LoVo (cell line): Measurements from ENCODE around the gene CCAR1.
"Not testable (repeated sequence)": the region's sequence is repeated elsewhere in the genome, so short reads cannot be mapped to it uniquely, and the experiment has no call there.

Source experiments
- DNase-seq: peaks from one replicate; pipeline ENCODE4 v3.0.0-alpha.2; 2016; ENCODE audit warnings: low spot score

Gene CCAR1

DNA sequence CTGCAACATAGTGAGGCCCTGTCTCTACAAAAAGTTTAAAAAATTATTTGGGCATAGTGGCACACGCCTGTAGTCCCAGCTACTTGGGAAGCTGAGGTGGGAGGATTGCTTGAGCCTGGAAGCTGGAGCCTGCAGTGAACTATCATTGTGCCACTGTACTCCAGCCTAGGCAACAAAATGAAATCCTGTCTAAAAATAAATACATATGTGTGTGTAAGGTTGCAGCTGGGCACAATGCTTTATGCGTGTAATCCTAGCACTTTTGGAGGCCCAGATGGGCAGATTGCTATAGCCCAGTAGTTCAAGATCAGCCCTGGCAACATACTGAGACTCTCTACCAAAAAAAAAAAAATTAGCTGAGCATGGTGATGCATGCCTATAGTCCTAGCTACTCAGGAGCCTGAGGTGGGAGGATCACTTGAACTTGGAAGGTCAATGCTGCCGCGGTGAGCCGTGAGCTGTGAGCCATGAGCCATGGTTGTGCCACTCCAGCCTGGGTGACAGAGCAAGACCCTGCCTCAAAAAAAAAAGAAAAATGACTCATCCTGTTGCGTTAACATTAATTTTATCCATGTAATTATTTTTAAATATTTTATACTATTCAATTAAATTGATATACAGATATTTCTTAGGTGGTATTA is 38.3 kb downstream of the CCAR1 start:
- no peak for DNase-seq

GRCh38 chr10:68759967-68760366 is 38.9 kb downstream of the CCAR1 start:
- DNase-seq = no peak

GRCh38 chr10:68767407-68767806 is 46.4 kb downstream of the CCAR1 start:
- DNase-seq = not testable (repeated sequence)

DNA sequence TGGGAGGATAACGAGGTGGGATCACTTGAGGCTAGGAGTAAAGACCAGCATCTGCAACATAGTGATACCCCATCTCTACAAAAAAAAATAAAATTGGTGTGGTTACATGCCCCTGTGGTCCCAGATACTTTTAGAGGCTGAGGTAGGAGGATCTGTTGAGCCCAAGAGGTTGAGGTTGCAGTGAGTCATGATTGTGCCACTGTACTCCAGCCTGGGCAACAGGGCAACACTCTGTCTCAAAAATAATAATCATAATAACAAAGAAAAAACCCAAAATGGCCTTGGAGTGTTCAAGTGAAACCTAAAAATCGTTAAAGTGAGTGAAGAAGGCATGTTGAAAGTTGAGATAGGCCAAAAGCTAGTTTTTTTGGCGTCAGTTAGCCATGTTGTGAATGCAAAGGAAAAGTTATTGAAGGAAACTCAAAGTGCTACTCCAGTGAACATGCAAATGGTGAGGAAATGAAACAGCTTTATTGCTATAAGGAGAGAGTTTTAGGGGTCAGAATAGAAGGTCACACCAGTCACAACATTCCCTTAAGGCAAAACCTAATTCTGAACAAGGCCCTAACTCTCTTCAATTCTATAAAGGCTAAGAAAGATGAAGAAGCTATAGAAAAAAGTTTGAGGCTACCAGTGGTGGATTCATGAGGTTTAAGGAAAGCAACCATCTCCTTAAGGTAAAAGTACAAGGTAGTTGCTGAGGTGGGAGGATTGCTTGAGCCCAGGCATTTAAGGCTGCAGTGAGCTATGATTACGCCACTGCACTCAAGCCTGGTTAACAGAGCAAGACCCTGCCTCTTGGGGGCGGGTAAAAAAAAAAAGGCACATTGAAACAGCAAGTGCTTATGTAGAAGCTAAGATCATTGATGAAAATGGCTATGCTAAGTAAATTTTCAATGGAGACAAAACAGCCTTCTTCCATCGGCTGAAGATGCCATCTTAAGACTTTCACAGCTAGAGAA is 60.9 kb downstream of the CCAR1 start:
- DNase-seq = no peak

GRCh38 chr10:68784476-68784875 is 63.4 kb downstream of the CCAR1 start:
- DNase-seq = no peak

DNA sequence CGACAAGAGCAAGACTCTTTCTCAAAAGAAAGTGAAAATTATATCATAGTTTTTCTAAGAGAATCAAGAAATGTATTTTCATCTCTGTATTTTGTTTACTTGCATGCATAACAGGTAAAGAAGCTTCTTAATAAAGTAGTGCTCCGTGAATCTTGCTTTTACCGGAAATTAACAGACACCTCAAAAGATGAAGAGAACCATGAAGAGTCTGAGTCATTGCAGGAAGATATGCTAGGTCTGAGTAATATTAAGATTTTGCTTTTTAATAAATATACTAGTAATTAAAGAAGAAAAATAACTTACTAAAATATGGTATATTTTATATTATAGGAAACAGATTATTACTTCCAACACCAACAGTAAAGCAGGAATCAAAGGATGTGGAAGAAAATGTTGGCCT is 66.8 kb downstream of the CCAR1 start:
- DNase-seq = no peak

- no peak for DNase-seq
Measured at GRCh38 chr10:68790476-68790875, 69.4 kb downstream of the CCAR1 start.

DNA sequence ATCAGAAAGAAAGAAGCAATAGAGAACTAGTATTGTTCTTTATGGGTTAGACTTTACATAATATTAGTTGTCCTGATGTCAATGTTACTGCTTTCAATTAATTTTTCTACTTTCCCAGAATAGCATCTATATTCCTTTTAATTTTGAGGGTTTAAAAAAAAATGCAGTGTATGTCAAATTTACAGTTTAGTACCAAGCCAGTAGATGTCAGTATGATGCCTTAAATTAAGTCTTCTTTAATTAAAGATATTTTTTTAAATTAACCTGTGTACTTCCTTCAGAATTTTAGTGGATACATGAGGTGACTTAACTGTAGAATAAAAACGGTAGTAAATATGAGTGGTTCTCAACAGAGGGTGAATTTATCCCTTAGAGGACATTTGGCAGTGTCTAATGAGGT is 71.1 kb downstream of the CCAR1 start:
- no peak for DNase-seq

GRCh38 chr10:68795886-68796532 is 75.0 kb downstream of the CCAR1 start:
- no peak for DNase-seq

GRCh38 chr10:68796605-68797004 is 75.6 kb downstream of the CCAR1 start:
- no peak for DNase-seq

DNA sequence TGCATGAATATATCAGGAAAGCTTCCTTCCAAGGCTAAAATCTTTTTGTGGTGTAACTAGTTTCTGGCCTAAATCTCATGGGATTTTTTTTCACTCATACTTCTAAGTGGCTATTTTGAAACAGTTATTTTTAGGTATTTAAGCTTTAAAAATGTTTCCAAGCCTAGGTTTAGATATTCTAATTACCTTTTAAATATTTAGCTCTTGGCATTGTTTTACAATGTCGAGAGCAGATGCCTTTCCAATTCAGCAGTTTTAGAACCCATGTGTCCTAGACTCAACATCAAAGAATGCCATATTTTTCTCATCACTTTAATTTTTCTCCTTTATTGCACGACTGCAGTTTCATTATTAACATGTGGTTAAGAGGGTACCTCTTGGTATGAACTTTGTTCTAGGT is 79.2 kb downstream of the CCAR1 start:
- DNase-seq = no peak

DNA sequence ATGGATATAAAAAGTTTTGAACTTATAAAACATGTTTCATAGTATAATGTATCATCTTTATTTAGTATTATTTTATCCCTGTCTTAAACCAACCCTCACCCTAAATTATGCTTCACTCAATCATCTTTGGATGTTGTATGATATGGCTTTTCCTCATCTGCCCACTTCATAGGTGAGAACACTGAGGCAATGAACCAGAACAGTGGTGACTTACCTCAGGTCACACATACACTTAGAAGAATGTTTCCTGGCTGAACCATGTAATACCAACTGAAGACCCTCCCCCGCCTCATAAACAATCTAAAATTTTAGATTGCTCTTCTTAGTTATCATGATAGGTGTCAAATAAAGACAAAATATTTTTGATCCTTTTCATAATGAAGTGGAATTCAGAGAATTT is 83.7 kb downstream of the CCAR1 start:
- DNase-seq = no peak

GRCh38 chr10:68810830-68811229 is 89.8 kb downstream of the CCAR1 start:
- DNase-seq = not testable (repeated sequence)

DNA sequence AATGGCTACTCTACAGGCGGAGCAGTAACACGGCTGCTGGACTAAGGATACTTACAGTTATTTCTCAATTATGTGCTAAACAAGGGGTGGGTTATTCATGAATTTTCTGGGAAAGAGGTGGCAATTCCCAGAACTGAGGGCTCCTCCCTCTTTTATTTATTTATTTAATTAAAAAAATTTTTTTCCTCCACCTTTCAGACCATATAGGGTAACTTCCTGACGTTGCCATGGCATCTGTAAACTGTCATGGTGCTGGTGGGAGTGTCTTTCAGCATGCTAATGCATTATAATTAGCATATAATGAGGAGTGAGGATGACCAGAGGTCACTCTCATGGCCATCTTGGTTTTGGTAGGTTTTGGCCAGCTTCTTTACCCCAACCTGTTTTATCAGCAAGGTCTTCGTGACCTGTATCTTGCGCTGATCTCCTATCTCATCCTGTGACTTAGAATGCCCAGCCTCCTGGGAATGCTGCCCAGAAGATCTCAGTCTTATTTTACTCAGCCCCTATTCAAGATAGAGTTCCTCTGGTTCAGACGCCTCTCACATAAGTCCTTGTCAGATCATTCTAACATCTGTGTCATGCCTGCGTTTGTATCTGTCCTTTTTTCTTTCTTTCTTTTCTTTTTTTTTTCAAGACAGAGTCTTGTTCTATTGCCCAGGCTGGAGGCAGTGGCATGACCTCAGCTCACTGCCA is 90.4 kb downstream of the CCAR1 start:
- DNase-seq = no peak

DNA sequence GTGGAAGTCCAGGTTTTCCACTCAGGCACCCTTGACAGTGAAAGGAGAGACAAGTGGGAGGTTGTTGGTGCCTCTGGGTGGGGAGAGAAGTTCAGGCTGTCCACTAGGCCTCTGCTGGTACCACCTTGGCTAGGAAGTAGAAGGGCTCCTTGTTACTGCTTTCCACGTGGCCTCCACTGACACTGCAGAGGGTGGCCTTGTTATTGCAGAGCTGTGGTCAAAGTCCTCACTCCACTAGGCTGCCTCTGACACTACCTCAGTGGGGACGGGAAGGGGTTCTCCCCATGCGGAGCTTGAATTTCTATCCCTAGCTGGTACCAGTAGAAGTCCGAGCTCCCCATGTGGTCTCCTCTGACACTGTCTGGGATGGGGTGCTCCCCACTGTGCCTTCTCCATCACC is 91.4 kb downstream of the CCAR1 start:
- DNase-seq = no peak

DNA sequence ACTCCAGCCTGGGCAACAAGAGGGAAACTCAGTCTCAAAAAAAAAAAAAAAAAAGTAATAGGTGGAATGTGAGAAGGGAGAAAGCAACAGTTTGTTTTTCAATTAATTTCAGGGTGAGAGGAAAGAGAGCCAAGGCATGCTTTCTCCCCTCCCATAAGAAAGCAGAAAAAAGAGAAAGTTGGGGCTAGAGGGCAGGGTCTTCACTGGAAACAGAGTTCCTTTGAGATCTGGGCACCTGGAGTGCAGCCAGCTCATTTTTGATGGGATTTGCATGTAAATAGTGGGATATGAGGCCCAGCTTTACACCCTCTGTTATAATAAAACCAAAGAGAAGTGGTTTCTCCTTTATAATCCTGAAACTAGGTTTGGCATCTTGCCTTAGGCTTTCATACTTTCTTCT is 92.5 kb downstream of the CCAR1 start:
- no peak for DNase-seq

- DNase-seq = peak; percentile 66
Measured at GRCh38 chr10:68816796-68817412, 95.9 kb downstream of the CCAR1 start.

GRCh38 chr10:68820359-68820758 is 99.3 kb downstream of the CCAR1 start:
- not testable (repeated sequence) for DNase-seq

DNA sequence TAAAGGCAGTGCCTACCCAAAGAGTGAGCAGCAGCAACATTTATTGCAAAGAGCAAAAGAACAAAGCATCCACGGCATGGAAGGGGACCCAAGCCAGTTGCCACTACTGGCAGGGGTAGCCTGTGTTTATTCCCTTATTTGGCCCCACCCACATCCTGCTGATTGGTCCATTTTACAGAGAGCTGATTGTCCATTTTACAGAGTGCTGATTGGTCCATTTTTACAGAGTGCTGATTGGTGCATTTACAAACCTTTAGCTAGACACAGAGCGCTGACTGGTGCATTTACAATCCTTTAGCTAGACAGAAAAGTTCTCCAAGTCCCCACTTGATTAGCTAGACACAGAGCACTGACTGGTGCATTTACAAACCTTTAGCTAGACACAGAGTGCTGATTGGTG is 101.6 kb downstream of the CCAR1 start:
- DNase-seq = not testable (repeated sequence)

DNA sequence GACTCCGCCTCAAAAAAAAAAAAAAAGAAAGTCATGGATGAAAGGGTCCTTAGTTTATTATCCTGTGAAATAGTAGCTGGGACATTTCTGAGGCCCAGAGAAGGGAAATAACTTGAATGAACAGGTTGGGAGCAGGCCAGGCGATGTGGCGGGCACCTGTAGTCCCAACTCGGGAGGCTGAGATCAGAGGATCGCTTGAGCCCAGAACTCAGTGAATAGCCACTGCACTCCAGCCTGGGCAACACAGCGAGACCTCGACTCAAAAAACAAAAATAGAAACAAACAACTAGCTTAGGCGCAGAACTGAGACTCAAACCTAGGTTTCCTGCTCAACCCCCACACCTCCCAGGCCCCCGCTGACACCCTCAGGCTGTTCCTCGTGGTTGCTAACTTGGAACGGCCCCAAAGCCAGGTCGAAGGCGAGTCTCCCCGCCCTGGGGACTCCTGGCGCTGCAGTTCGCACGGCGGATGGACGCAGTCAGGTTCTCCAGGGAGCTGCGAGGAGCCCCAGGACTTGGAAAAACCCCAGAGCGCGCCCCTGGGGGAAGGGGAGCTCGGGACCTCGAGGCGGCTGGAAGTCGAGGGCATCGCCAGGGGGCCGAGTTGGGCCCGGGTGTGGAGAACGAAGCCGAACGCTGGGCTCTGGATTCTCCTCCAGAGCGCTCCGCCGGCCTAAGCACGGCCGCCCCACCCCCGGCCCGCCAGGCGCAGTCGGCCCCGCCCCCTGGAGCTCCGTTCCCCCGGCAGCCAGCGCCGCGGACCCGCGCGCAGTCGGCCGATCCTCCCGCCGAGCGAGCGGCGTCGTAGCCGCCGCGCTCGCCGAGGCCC is 105.9 kb downstream of the CCAR1 start, which contains the start of gene STOX1:
TSS of gene STOX1 (plus strand) at position 768 of the 828 bp plus-strand sequence. CDS start 93 bp downstream, outside the sequence.
- peak; percentile 76 for DNase-seq

GRCh38 chr10:68827592-68827959 is 106.5 kb downstream of the CCAR1 start:
- not testable (repeated sequence) for DNase-seq
